Esophagus mucosa (tissue), 1 donor: ENCODE data around the gene ASGR1. TPM values are rescaled to one million over a fixed set of nuclear protein-coding genes. Genes with fewer than 3 reads are reported as not detected.
"Not testable (repeated sequence)": the region's sequence is repeated elsewhere in the genome, so short reads cannot be mapped to it uniquely, and the experiment has no call there.

ENCODE experiments used
- ATAC-seq: fragments of 200-7000 bp; cut with Tn5 transposase; one replicate; pipeline ENCODE4 v1.9.1; 2020
- total RNA-seq: library from RNA; stranded (reverse); gene quantifications from one replicate; pipeline ENCODE4 v1.2.4, GENCODE V29; 2023
- donor health status: DM: yes; HTN: yes; CAD: no.

ASGR1 gene
- total RNA-seq, 1 donor from 2014 or later = 1.00 TPM

DNA sequence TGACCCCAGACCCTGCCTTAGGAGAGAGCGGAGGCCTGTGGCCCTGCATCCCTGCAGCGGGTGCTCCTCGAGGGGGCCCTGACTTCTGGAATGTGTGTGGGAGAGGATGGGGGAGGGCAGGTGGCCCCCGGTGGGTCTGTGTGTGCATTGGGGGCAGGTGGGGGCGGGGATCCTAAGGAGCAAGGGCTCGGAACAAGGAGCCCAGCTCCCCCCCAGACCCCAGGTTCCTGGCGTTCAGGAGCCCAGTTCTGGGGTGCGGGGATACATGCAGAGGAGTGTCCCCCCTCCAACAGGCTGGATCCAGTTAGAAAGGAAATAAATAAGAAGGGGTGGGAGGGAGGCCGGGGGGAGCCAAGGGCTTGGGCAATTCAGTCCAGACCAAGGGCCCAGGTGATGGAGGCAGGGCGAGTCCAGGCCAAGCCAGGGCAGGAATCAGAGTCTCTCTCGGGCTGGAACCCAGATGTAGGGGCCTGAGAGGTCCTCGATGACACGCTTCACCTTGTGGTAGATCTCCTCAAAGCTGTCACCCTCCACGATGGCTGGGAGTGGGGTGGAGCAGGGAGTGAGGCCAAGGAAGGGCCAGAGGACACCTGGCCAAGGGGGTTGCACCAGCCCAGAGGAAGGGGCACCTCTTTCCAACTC lies 11.2 kb upstream of the ASGR1 start:
- ATAC-seq = no peak

DNA sequence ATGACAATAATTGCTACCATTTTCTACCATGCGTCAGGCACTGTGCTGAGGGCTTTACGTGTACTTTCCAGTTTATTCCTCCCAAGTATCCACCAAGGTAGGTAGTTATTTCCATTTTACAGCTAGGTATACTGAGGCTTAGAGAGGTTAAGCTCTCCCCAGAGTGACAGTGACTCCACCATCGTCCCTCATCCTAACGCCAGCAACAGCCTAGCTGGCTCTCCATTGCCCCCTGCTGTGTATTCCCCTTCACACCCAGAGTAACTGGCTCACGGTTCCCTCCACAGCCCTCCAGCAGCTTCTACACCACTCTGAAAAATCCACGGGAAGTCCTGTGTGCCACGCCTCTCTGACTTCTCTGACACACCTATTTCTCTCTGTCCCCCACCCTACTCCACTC lies 7.1 kb upstream of the ASGR1 start:
- no peak for ATAC-seq

DNA sequence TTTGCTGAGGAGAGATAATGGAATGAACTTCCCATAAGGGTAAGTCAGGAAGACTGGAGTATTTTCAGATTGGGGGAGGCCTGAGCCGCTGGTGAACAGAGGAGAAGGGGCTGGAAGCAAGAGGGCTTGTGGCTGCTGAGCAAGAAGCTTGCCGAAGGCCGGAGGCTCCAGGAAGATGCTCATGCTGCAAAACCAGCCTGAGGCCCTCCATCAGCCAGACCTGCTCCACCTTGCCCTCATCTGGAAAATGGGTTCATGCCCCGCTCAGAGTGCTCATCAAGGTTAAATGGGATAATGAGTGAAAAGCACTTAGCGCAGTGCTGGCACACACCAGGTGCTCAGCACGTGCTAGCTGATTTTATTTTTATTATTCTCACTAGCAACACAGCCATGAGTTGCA lies 5.5 kb upstream of the ASGR1 start:
- ATAC-seq = no peak

DNA sequence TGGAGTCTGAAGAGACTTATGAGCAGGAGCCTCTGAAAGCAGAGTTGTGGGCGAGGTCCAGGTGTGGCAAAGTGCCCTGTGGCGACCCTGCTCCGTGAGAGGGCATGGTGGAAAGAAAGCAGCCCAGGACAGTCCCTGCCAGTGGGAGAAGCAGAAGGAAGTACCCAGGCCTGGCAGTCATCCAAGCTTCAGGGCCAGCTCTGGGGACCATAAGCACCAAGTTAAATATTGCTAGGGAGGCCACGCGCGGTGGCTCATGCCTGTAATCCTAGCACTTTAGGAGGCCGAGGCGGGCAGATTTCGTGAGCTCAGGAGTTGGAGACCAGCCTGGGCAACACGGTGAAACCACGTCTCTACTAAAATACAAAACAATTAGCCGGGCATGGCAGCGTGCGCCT lies 4.9 kb upstream of the ASGR1 start:
- ATAC-seq = no peak

DNA sequence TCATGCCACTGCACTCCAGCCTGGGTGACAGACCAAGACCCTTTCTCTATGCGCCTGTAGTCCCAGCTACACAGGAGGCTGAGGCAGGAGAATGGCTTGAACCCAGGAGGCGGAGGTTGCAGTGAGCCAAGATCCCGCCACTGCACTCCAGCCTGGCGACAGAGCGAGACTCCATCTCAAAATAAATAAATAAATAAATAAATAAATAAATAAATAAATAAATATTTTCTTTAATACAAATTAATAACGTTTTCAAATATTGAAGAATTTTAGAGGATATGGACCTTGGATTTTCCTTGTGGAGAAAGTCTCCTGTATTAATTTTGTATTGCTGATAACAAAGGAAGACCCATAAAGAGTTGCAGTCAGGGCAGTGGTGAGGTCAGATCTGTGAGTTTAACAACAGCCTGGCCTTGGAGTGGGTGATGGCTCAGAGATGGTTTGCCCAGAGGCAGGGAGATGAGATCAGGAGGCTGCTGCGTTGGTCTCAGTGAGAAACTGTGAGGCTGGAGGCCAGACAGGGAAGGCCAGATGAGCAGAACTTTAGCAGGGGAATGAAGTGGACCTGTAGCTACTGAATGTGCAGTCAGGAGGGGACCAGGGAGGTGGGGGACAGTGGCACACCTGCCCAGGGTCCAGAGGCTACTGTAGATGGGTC lies 4.4 kb upstream of the ASGR1 start:
- no peak for ATAC-seq

DNA sequence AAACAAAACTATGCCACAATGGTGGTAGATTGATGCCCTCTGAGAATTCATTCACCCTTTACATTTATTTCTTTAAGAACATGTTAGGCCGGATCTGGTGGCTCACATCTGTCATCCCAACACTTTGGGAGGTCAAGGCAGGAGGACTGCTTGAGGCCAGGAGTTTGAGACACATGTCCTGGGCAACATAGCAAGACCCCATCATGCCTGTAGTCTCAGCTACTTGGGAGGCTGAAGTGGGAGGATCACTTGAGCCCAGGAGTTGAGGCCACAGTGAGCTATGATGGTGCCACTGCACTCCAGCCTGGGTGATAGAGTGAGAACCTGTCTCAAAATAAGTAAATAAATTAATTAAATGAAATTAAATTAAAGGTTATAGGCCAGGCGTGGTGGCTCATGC lies 2.9 kb upstream of the ASGR1 start:
- ATAC-seq = not testable (repeated sequence)

DNA sequence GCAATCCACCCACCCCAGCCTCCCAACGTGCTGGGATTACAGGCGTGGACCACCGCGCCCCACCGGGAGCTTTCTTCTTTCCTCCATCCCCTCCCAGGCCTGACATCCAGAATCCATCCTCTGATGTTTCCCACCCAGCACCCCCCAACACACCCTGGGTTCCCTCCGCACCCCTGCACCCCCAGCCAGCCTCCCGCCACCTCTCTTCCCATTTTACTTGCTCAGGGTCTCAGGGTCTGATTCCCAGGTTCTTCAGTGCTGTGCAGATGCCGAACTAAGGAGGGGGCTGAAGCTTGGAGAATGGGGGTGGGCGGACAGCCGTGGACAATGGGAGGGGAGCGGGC lies 225 bp downstream of the ASGR1 start:
- ATAC-seq = no peak

DNA sequence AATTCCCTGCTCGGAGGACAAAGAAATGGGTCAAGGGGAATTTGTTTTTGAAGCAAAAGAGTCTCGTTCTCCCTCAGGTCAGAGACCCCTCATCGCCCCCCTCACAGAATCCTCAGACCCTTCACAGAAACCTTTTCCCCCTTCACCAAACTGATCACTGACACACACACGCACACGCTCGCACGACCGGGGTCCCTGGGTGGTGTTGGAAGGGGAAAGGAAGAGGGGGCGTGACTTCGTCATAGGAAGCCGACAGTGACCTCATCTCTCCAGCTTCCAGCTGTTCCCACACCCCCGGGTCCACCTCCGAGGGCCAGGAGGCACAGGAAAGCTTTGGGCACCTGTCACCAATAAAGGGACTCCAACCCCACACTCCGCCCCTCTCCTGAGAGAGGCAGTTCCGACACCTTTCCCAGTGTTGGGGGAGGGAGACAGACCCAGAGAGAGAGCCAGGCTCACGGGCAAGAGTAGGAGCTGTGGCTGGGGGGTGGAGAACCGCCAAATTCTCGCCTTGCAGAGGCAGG lies 1.2 kb downstream of the ASGR1 start:
- peak; percentile 9 for ATAC-seq

DNA sequence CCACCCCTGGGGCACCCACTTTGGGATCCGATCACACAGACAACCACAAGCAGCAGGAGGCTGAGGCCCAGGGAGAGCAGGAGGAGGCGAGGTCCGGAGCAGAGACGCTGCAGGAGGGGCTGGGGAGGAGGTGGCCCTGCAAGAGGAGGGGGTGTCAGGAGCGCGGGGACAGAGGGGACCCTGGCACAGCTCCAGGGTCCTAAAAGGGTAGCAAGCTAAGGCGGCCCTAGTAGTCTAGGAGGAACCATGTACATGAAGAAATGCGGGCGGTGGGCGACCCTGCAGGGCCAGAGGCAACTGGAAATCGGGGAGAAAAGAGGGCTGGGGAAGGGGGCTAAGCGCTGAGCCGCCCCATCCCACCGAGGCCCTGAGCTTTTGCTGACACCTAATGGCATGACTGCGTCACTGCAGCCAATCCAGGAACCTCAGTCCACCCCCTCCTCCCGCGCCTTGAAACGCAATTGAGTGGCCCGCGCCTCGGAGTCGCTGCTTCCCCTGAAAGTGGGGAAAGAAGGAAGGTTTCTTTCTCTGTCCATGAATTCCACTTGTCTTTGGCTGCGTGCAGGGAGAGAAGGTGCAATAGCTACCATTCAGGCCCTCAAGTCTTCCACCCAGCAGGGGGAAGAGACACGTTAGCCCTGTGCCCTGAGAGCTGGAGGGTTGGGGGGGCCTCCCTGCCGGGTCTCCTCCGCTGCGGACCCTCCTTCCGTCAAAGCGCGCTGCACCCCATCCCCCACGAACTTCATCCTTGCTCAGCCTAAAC lies 1.8 kb downstream of the ASGR1 start:
- peak; percentile 63 for ATAC-seq

DNA sequence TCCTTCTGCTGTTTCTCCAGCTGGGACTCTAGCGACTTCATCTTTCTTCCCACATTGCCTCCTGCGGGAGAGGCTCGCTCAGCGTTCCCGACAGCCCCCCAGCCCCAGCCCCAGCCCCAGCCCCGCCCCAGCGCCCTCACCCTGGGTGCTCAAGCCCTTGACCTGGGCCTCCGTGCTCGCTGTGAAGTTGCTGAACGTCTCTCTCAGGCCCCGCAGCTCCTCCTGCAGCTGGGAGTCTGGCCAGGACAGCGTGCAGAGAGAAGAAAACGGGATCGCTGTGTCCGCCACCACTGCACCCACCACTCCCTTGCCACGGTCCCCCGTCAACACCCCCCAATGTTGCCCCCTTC lies 2.4 kb downstream of the ASGR1 start:
- ATAC-seq = peak; percentile 4

DNA sequence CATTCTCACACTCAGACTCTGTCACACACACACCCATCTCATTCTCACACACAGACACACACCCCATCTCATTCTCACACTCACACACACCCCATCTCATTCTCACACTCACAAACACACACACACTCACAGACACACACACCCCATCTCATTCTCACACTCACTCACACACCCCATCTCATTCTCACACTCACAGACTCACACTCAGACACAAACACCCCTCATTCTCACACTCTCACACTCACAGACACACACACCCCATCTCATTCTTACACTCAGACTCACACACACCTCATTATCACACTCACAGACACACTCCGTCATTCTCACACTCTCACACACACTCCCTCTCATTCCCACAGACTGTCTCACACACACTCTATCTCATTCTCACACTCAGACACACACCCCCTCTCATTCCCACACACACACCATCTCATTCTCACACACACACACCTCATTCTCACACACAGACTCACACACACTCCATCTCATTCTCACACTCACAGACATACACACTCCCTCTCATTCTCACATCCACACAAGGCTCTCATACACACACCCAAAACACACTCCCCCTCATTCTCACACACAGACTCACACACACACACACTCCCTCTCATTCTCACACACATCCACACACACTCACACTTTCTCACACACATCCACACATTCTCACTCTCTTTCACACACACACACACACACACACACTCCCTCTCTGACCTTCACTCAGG lies 2.9 kb downstream of the ASGR1 start:
- no peak for ATAC-seq

DNA sequence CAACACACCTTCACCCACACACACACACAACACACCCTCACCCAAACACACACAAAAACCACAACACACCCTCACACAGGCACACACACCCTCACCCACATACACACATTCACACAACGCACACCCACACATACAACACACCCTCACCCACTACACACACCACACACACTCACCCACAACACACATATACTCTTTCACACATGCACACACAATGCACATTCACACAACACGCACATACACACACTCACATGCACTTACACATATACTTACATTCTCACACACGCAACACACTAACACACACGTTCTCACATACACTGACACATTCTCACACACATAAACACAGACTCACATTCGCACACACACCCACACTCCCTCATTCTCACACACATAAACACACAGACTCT lies 3.8 kb downstream of the ASGR1 start:
- ATAC-seq = no peak

DNA sequence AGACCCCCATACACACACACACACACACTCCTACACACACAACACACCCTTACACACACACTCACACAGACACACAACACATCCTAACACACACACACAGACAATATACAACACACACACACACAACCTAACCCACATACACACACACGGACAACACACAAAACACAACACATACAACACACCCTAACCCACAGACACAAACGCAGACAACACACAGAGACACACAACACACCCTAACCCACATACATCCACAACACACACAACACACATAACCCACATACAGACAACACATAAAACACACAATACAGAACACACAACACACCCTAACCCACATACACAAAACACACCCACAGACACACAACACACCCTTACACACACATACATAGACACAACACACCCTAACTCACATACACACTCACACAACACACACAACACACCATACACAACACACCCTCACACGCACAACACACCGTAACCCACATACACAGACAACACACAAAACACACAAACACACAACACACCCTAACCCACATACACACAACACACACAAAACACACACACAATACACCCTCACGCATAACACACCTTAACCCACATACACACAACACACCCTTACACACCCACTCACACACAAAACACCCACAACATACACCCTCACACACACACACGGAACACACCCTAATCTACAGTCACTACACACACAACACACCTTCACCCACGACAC lies 4.4 kb downstream of the ASGR1 start:
- ATAC-seq = no peak

DNA sequence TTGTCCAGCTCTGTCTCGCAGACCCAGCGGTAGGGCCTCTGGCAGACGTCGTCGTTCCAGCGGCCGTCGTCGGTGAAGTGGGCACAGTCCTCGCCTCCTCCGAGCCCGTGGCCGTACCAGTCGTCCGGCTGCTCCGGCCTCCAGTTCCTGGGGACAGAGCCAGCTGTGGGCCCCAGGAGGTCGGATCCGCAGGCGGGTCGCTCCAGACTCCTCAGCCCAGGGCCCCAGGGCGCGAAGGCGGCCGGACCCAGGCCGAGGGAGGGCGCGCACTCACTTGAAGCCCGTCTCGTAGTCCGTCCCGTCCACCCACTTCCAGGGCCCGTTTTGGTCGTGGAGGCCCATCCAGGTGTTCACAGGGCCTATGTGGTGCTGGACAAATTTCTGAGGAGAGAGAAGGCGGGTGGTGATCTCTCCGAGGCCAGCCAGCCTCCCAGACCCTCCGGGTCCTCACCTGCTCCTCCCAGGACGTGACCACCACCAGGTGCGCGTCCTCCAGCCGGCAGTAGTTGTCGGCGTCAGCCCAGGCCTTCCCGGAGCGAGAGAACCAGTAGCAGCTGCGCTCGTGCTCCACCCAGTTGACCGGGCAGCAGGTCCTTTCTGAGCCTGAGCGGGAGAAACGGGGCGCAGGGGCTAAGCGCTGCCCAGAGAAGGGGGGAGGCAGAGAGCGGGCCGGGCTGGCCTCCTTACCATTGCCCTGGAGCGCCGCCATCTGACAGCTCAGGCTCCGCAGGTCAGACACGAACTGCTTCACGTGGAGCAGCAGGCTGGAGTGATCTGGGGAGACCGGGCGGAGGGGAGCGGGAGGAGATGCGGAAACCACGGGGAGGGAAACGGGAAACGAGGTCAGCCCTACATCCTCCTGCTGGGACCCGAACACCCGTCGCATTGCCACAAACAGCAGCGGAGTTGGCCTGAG lies 5.2 kb downstream of the ASGR1 start:
- ATAC-seq = peak; percentile 61

DNA sequence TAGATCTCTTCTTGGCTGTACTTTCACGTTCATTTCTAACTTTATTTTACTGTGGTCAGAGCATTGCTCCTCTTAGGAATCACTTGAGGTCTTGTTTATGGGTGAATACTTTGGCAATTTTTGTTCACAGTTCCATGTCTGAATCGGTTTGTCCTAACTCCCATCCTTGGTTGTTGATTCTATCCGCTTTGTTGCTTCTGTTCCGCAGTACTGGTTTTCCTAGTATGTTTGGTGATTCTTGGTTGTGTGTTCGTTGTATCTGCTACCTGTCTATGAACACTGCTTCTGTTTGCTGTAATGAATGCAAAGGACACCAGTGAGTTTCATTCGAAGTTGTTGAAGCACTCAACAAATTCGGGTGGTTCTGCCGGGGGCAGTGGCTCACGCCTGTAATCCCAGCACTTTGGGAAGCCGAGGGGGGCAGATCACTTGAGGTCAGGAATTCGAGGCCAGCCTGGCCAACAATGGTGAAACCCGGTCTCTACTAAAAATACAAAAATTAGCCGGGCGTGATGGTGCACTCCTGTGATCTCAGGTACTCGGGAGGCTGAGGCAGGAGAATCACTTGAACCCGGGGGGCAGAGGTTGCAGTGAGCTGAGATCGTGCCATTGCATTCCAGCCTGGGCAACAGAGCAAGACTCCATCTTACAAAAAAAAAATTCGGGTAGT lies 6.5 kb downstream of the ASGR1 start:
- not testable (repeated sequence) for ATAC-seq

DNA sequence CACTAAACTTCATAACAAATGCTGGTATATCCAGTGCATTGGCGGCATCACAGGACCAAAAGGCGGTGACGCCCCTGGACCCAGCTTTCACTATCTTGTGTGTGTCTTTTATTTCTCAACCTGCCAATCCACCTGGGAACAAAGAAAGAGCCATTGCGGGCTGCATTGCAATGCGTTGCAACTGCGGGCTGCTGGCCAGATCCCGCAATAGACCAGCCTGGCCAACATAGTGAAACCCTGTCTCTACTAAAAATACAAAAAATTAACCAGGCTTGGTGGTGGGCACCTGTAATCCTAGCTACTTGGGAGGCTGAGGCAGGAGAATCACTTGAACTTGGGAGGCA lies 9.6 kb downstream of the ASGR1 start:
- not testable (repeated sequence) for ATAC-seq

DNA sequence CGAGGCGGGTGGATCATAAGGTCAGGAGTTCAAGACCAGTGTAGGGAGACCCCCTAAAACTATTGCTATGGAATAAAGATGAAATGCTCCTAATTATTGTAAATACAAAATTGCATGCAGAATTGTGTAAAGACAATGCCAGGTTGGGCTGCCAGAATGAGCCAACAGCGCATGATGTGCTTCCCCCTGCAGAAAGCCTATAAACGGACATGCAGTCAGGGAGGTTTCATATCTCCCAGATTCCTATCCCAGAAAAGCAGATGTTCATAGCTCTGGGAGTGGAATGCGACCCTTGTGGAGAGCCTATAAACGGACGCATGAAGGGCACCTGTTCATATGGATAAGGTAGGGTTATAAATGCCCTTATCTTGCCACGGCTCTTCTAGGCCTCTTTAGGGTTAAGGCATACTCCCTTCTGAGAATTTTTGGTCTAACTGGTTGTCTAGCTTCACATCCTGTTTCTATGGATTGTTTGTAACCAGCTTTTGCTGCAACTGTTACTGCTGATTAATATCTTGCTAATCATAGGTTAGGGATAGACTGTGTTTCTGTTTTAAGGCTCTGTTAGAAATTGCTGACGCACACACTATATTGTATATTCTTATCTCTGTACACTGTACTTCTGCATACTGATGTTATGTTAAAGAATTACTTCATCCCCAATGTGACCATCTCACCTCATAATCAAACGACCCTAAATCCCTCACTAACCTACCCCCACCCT lies 10.2 kb downstream of the ASGR1 start:
- ATAC-seq = not testable (repeated sequence)

DNA sequence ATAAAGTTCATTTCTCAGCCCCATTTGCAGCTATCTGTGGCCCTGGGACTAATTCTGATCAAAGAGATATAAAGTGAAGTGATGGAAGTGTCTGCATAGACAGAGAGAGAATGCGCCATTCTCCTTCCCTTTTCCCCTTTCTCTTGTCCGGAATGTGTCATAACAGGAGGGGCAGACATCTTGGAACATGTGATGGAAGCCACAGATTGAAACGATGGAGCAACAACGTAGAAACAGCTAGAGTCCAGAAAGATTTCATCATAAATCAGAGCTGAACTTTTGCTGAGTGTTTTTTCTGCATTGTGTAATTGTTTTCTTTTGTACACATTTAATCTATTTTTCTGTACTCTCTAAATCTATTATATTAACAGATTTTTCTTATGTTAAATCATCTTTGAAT lies 11.3 kb downstream of the ASGR1 start:
- ATAC-seq = no peak

DNA sequence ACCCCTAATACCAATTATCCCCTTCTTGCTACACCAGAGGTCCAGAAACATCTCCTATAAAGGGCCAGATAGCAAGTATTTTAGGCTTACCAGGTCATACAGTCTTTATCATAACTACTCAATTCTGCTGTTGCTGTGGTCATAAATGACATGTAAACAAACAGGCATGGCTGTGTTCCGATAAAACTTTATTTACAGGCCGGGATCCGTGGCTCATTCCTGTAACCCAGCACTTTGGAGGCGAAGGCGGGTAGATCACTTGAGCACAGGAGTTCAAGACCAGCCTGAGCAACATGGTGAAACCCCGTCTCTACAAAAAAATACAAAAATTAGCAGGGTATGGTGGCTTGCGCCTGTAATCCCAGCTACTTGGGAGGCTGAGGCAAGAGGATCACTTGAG lies 12.3 kb downstream of the ASGR1 start:
- no peak for ATAC-seq

DNA sequence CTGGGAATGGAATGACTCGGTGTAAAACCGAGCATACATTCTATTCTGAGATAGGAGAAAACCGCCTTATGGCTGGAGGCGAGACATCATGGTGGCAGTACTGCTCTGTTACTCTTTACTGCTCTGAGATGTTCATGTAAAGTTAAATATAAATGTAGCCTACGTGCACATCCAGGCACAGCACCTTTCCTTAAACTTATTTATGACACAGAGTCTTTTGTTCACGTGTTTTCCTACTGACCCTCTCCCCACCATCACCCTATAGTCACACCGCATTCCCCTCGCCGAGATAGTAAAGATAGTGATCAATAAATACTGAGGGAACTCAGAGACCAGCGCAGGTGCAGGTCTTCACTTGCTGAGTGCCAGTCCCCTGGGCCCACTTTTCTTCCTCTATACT lies 19.6 kb downstream of the ASGR1 start:
- ATAC-seq = not testable (repeated sequence)
